NCI-H526 (cell line): ENCODE measurements around the gene MYO7B.

Source experiments
- DNase-seq, 2 experiments: peaks; one replicate each; lab custom pipeline; 2025; lab: John Stamatoyannopoulos, UW

MYO7B gene

GRCh38 chr2:127637725-127638252, 102.3 kb downstream of the MYO7B start:
- DNase-seq: no peak

DNA sequence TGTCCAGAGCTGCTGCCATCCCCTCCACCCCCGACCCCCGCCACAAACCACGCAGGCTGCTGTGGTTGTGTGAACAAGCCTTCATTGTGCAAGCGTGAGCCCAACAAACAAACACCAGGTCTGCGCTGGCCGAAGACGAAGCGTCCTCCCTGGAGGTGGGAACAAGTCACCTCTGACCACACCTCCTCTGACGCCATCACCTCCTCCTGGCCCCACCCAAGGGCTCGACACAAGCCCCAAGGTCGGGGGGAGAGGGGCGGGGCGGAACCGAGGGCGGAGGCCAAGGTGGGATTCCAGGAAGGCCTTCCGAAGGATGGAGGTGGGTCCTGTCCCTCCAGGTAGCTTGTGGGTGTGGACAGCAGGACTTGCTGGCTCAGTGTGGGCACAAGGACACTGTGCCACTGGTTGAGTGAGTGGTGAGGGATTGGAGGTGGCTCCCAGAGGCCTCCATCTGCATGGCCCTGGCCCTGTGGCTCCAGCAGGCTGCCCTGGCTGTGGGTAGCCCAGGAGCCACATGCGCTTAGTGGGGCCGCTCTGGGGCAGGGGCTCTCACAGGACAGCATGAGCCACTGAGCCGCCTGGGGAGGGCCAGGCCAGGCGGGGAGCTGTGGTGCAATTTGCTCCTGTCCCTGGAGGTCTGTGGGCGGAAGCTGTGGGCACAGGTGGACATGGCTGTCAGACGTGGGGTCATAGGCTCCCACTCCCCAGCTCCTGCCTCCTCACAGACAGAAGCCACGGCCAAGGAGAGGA, 103.1 kb downstream of the MYO7B start:
- DNase-seq: no peak

DNA sequence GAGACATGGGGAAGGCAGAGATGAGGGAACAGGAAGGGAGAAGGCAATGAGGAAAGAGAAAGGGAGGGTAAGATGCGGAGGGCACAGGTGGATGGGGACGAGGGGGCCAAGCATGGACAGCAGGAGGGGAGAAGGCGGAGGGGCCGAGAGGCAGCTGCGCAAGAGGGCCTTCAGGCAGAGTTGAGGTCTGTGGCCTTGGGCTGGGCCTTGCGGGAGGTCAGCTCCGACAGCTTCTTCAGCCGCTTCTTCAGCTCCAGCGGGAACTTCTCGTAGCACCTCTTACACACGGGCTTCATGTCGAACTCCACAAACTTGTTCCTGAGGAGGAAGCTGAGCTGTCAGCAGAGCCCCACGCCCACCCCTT, 103.6 kb downstream of the MYO7B start:
- DNase-seq: no peak

- peak in 1 of 2 experiments; percentile 51 for DNase-seq
Measured at GRCh38 chr2:127640082-127641072, 104.9 kb downstream of the MYO7B start.

GRCh38 chr2:127641133-127641532, 105.7 kb downstream of the MYO7B start:
- no peak for DNase-seq

GRCh38 chr2:127641846-127642507, 106.5 kb downstream of the MYO7B start:
- no peak for DNase-seq

DNA sequence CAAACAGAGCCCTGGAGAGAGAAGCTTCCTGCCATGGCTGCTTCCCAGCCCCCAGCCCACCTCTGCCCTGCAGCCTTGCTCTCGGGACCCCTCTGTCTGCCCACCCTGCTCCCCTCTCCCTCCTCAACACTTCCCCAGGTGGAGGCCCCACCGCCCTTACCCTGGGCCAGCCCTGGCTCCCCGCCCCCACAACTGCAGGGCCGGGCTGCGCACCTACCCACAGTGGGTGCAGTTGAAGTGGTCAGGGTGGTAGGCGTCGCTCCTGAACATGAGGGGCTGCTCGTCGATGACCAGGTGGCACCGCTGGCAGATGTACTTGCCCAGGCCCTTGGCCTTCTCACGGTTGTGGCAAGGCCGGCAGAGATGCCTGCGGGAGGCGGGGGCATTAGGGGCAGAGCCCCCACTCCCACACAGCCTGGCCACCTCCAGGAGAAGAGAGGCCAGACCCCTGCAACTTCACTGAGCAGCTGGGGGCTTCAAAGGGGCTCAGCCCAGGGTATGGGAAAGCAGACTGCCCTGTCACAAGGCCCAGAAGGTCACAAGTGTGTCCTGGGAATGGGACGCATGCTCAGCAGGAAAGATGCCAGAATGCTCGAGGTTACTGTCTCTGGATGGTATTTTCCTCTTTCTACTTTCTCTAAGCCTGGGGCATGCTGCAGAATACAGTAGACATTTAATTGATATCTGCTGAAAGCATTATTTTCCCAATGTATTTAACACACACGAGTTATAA, 107.4 kb downstream of the MYO7B start:
- DNase-seq: no peak

DNA sequence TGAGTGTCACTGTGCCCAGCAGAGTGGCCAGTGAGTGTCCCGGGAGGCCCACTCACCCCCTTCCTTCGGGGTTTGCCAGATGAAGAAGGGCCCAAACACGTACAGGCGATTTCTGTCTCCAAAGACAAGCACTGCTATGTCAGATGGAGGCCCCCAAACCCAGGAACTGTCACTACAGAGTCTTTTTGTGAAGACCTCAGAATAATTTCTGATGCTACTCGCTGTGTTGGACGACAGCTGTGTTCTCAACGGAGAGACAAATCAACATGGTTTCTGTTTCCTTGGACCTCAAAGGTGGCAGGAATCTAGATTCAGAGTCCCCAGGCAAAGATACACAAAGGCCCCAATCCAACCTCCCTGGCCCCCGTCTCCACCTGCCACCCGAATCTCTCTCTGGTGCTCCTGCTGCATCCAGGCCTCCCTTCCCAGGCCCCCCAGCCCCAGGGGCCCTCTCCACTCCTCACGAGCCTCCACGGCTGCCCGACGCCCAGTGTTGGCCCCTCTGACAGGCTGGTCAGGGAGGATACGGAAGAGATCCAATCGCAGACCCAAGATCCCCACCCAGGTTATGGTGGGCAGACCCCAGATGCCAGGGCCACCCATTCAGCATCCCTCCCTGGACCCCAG, 108.1 kb downstream of the MYO7B start:
- no peak for DNase-seq

DNA sequence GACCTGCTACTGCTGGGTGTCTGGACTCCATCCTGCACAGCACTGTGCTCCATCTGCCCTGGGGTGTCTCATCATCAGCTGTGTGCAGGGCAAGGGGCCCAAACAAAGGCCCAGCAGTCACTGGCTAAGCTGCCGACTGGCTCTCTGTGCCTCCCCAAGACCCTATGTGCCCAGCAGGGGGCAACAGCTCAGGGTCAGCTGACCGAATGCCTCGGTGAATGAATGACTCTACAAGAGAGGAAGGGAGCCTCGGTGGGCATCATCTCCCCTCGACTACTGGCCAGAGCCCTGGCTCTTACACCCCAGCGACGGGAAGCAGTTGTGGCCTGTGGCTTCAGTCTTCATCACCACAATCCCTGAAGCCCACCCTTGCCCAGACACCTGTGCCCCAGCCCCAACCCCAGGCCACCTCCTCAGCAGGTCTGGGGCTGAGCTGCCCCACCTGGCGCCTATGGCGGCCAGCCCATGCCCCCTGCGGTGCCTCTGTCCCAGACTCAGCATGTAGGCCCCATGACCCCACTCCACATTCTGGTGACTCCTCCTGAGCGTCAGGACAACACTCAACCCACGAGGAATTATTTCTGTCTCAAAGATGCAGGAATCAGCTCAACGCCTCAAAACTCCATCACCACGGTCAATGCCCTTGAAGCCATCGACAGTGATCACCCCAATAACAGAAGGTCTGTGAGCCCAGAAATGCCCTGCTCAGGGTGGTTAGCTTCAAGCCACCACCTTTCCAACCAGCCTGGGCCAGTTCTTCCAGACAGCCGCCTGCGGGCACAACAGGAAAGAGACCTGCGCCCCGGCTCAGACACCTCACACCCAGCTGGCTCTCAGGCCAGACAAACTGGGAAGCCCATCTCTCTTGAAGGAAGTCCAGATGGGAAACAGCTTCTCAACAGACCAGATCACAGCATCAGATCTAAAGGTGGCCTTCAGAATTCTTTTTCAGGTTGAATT, 108.9 kb downstream of the MYO7B start:
- no peak for DNase-seq

GRCh38 chr2:127645026-127645394, 109.5 kb downstream of the MYO7B start:
- DNase-seq: no peak

- no peak for DNase-seq
Measured at GRCh38 chr2:127645395-127646291, 110.2 kb downstream of the MYO7B start, which contains the start of gene GPR17. Gene GPR17 (plus strand): TSS chr2:127646153. CDS start chr2:127650736, 4,583 bp downstream.

- DNase-seq: no peak
Measured at GRCh38 chr2:127646487-127647241, 111.2 kb downstream of the MYO7B start.

GRCh38 chr2:127647242-127648190, 112.0 kb downstream of the MYO7B start:
- DNase-seq: no peak

DNA sequence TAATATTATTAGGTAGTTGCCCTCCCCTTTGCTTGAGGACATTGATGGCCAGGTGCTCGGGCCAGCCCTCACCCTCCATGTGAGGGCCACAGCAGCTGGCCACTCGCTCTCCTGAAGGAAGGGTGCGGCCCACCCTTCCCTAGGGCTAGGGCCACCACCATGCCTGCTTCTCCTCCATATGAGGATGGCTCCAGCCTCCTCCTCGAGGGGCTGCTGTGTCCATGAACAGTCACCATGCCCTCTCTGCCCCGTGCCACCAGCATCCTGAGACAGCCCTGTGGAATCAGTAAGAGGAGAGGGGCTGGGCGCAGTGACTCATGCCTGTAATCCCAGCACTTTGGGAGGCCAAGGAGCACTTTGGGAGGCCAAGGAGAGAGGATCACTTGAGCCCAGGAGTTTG, 112.8 kb downstream of the MYO7B start:
- no peak for DNase-seq

DNA sequence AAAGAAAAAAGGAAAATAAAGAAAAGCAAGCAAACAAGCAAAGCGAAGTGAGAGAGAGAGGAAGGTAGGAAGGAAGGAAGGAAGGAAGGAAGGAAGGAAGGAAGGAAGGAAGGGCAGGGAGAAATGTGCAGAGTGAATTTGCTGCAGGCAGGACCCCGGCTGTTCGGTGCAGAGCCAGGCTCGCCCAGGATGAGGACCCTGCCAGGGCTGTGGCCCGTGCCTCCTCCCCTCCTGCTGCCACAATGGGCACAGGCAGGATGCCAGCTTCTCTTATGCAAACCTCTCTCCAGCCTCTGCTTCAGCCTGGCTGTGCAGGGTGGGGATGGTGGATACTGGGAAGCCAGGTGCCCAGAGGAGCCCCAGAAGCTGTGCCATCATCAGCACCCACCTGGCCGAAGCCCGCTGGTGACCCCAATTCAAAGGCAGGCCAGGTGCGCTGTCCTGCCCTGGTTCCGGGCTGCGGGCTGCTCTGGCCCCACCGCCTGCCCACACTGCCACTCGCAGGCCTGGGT, 113.7 kb downstream of the MYO7B start:
- peak in 1 of 2 experiments; percentile 17 for DNase-seq

DNA sequence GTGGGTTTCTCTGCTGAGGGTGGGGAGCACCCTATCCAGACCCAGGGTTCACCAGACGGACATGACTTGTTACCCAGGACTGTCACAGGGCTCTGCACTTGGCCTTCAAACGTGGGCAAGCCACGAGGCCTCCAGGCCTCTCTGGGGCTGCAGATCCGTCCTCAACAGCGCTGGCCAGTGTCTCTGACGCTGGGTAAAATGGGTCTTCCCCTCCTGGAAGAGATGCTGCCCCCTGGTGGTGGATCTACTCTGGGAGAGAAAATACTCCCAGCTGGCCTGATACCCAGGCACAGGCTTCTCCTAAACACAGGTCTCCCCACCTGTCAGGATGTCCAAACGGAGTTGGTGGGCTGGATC, 114.2 kb downstream of the MYO7B start:
- peak; percentile 66 to 93 for DNase-seq
